Measurements from ENCODE around the gene LNPEP. TPM values are rescaled to one million over a fixed set of nuclear protein-coding genes. Genes with fewer than 3 reads are reported as not detected.

Gene LNPEP
- total RNA-seq, 1 experiment from 2014 or later = 6.4 TPM

GRCh38 chr5:96941140-96941539 lies 5.3 kb downstream of the LNPEP start (continued):
- TF ChIP-seq CDX4 (CRISPR knock-in tag; IDR thresholded peaks at IDR 0.05; ENCODE audit: borderline replicate concordance) (no peak), MYBL2 (CRISPR knock-in tag; IDR thresholded peaks at IDR 0.05) (no peak), AR (CRISPR knock-in tag; IDR thresholded peaks at IDR 0.05) (no peak), TP53 (CRISPR knock-in tag; IDR thresholded peaks at IDR 0.05) (no peak), NFATC4 (CRISPR knock-in tag; IDR thresholded peaks at IDR 0.05) (no peak), ZNF121 (CRISPR knock-in tag; IDR thresholded peaks at IDR 0.05) (no peak), ETV6 (CRISPR knock-in tag; IDR thresholded peaks at IDR 0.05) (no peak), STAT6 (CRISPR knock-in tag; conservative IDR thresholded peaks at IDR 0.05; ENCODE audit: low read depth) (no peak), ZSCAN18 (CRISPR knock-in tag; IDR thresholded peaks at IDR 0.05) (no peak), USF2 (CRISPR knock-in tag; IDR thresholded peaks at IDR 0.05) (no peak), HMGXB4 (CRISPR knock-in tag; IDR thresholded peaks at IDR 0.05) (no peak), ZBTB21 (CRISPR knock-in tag; IDR thresholded peaks at IDR 0.05; ENCODE audit: borderline replicate concordance) (no peak), FOXP4 (CRISPR knock-in tag; IDR thresholded peaks at IDR 0.05) (no peak), ZNF138 (CRISPR knock-in tag; conservative IDR thresholded peaks at IDR 0.05) (no peak)

- ChIA-PET CTCF (no interaction called here), POLR2A (interaction anchor here (0.7 kb wide), 1 partner anchor 84 kb away, joined by 4 read pairs; no protein-coding TSS in a partner anchor)
- TF ChIP-seq ZNF512 (CRISPR knock-in tag; IDR thresholded peaks at IDR 0.05; ENCODE audit: borderline replicate concordance) = no peak
- no peak for TF ChIP-seq SMAD4 (CRISPR knock-in tag; IDR thresholded peaks at IDR 0.05)
- no peak for TF ChIP-seq ZNF416 (CRISPR knock-in tag; IDR thresholded peaks at IDR 0.05)
- no peak for TF ChIP-seq ATF6 (CRISPR knock-in tag; IDR thresholded peaks at IDR 0.05)
- TF ChIP-seq ZNF121 (CRISPR knock-in tag; IDR thresholded peaks at IDR 0.05) = no peak
- no peak for TF ChIP-seq E2F5 (CRISPR knock-in tag; IDR thresholded peaks at IDR 0.05)
- Mint-ChIP-seq H3K27ac (no peak overlapping the region), H3K27me3 (ENCODE audit: low read depth) (peaks cover 9% of the 10 kb centered on the region), H3K9me3 (no peaks in the 10 kb centered on the region), H3K36me3 (no peaks in the 10 kb centered on the region), H3K4me3 (no peak overlapping the region), H3K4me1 (peaks cover 18% of the 10 kb centered on the region)
- ATAC-seq (no peak), DNase-seq (ENCODE audit: low spot score) (no peak)
Observed at GRCh38 chr5:96942078-96942477, 6.2 kb downstream of the LNPEP start.

Data from WTC11 (cell line).